HG03520 (cell line): Measurements from ENCODE around the gene TFEB.

Source experiments
- ATAC-seq: cut with Tn5 transposase; IDR thresholded peaks from one replicate; pipeline ENCODE4 v1.9.1; 2021; ENCODE audit warnings: mild to moderate bottlenecking, moderate library complexity; ENCODE audit not compliant: unreplicated experiment

The TFEB gene

GRCh38 chr6:41707565-41708200 lies 27.7 kb downstream of the TFEB start:
- ATAC-seq = no peak

GRCh38 chr6:41706876-41707564 lies 28.4 kb downstream of the TFEB start:
- no peak for ATAC-seq

- ATAC-seq = peak; percentile 77
Observed at GRCh38 chr6:41705996-41706835, 29.2 kb downstream of the TFEB start.

GRCh38 chr6:41705311-41705995 lies 30.0 kb downstream of the TFEB start:
- ATAC-seq = no peak

- no peak for ATAC-seq
Observed at GRCh38 chr6:41704656-41705310, 30.6 kb downstream of the TFEB start.

- ATAC-seq = no peak
Observed at GRCh38 chr6:41704028-41704427, 31.4 kb downstream of the TFEB start.

- ATAC-seq = no peak
Observed at GRCh38 chr6:41702771-41703494, 32.5 kb downstream of the TFEB start.

GRCh38 chr6:41702089-41702745 lies 33.2 kb downstream of the TFEB start:
- ATAC-seq = no peak

GRCh38 chr6:41700463-41701347 lies 34.7 kb downstream of the TFEB start:
- ATAC-seq = no peak

GRCh38 chr6:41699063-41699462 lies 36.3 kb downstream of the TFEB start:
- ATAC-seq = no peak

GRCh38 chr6:41697861-41698781 lies 37.3 kb downstream of the TFEB start:
- no peak for ATAC-seq

GRCh38 chr6:41696788-41697187 lies 38.6 kb downstream of the TFEB start:
- ATAC-seq = no peak

- no peak for ATAC-seq
Observed at GRCh38 chr6:41695825-41696224, 39.6 kb downstream of the TFEB start.

GRCh38 chr6:41694815-41695526 lies 40.4 kb downstream of the TFEB start:
- no peak for ATAC-seq

GRCh38 chr6:41693281-41694240 lies 41.8 kb downstream of the TFEB start:
- no peak for ATAC-seq

- ATAC-seq = no peak
Observed at GRCh38 chr6:41692730-41693129, 42.7 kb downstream of the TFEB start.
